K562 (cell line): ENCODE results near the gene ID2. TPM values are rescaled to one million over a fixed set of nuclear protein-coding genes. Genes with fewer than 3 reads are reported as not detected.

ENCODE experiments used
- ARHGAP35 ChIP-seq: fragments of 450-650 bp; IDR thresholded peaks from 2 replicates; pipeline ENCODE4 v1.6.1; 2018; ENCODE audit not compliant: partially characterized antibody
- ARID2 ChIP-seq: fragments of 450-650 bp; IDR thresholded peaks from 2 replicates; pipeline ENCODE4 v1.6.1; 2017; ENCODE audit warnings: antibody characterized with exemption, mild to moderate bottlenecking
- CBX3 ChIP-seq, 2 experiments: IDR thresholded peaks; 1 replicate in 1 of 2; 2 replicates in 1 of 2; pipeline ENCODE4 v1.6.1; 2012; ENCODE audit warnings: inconsistent platforms in 2 of 2, low read length in 2 of 2, borderline replicate concordance in 1 of 2, control low read depth in 1 of 2
- DPF2 ChIP-seq: fragments of 450-650 bp; IDR thresholded peaks from 2 replicates; pipeline ENCODE4 v1.6.1; 2016
- E4F1 ChIP-seq: fragments of 250-450 bp; sonication (Bioruptor Pico); IDR thresholded peaks from 2 replicates; pipeline ENCODE4 v1.5.0; 2021; ENCODE audit warnings: mild to moderate bottlenecking, borderline replicate concordance
- ELK3 ChIP-seq: fragments of 450-650 bp; formaldehyde crosslinking; IDR thresholded peaks from 2 replicates; pipeline ENCODE4 v1.4.0; 2020; ENCODE audit warnings: mild to moderate bottlenecking
- ETV1 ChIP-seq: fragments of 450-650 bp; conservative IDR thresholded peaks from 2 replicates; pipeline ENCODE4 v1.6.1; 2016; ENCODE audit warnings: missing genetic modification characterization, control low read depth, low read depth, missing compliant biosample characterization
- ILF3 ChIP-seq: fragments of 450-650 bp; IDR thresholded peaks from 2 replicates; pipeline ENCODE4 v1.6.1; 2018; ENCODE audit warnings: antibody characterized with exemption, mild to moderate bottlenecking, moderate library complexity, borderline replicate concordance
- KAT2B ChIP-seq: IDR thresholded peaks from one replicate; pipeline ENCODE4 v1.6.1; 2012; ENCODE audit warnings: low read depth, mild to moderate bottlenecking, control low read depth, inconsistent platforms, low read length, moderate library complexity
- KAT7 ChIP-seq: sonication (generic); formaldehyde crosslinking; IDR thresholded peaks from 2 replicates; pipeline ENCODE4 v1.8.0; 2022; ENCODE audit warnings: missing genetic modification reagents, mild to moderate bottlenecking, borderline replicate concordance
- MAFF ChIP-seq: IDR thresholded peaks from 2 replicates; pipeline ENCODE4 v1.6.1; 2012; ENCODE audit warnings: low read length, improper control_type of control experiment
- MAZ ChIP-seq, 2 experiments: fragments of 450-650 bp in 1 of 2; sonication (generic) in 1 of 2; formaldehyde crosslinking; IDR thresholded peaks in 1 of 2; conservative IDR thresholded peaks in 1 of 2; 2 replicates each; pipeline versions ENCODE4 v1.4.0 to v1.5.0; 2020; ENCODE audit warnings: mild to moderate bottlenecking in 1 of 2, missing genetic modification reagents in 1 of 2
- MNT ChIP-seq, 2 experiments: fragments of 450-650 bp; conservative IDR thresholded peaks; 2 replicates each; pipeline ENCODE4 v1.6.1; 2017; ENCODE audit warnings: mild to moderate bottlenecking in 2 of 2, moderate library complexity in 2 of 2
- PML ChIP-seq: IDR thresholded peaks from 2 replicates; pipeline ENCODE4 v1.6.1; 2012; ENCODE audit warnings: low read length, inconsistent platforms
- POLR2A ChIP-seq: fragments of 450-650 bp; conservative IDR thresholded peaks from 2 replicates; pipeline ENCODE4 v1.6.1; 2016
- SLC30A9 ChIP-seq: fragments of 250-450 bp; sonication (Bioruptor Pico); IDR thresholded peaks from 2 replicates; pipeline ENCODE4 v1.8.0; 2022; ENCODE audit warnings: mild to moderate bottlenecking, moderate library complexity
- SPI1 ChIP-seq: IDR thresholded peaks from 2 replicates; pipeline ENCODE4 v1.6.1; 2011; ENCODE audit warnings: low read depth, low read length, control low read depth, borderline replicate concordance
- VEZF1 ChIP-seq: fragments of 200-800 bp; sonication (Bioruptor generic); IDR thresholded peaks from 2 replicates; pipeline ENCODE4 v1.6.1; 2017; ENCODE audit warnings: missing genetic modification characterization, missing compliant biosample characterization
- ZC3H4 ChIP-seq: sonication (generic); formaldehyde crosslinking; IDR thresholded peaks from 2 replicates; pipeline ENCODE4 v1.9.0; 2021; ENCODE audit warnings: missing genetic modification reagents, borderline replicate concordance
- ZNF224 ChIP-seq: sonication (generic); formaldehyde crosslinking; IDR thresholded peaks from 2 replicates; pipeline ENCODE4 v1.8.0; 2022; ENCODE audit warnings: mild to moderate bottlenecking, missing genetic modification reagents
- ZNF347 ChIP-seq: fragments of 450-650 bp; formaldehyde crosslinking; IDR thresholded peaks from 2 replicates; pipeline ENCODE4 v1.4.0; 2020; ENCODE audit warnings: low read depth, mild to moderate bottlenecking, moderate library complexity
- polyA plus RNA-seq, 8 experiments: library from polyadenylated mRNA; depleted of rRNA in 4 of 8; stranded (reverse) in 5 of 8; unstranded in 3 of 8; fragments of >200 nt; fragmentation: Nextera tagmentation in 2 of 8; fragmentation: Illumina TruSeq in 1 of 8; extraction: Ambion mirVana in 2 of 8; extraction: Trizol in 1 of 8; gene quantifications; 2 replicates each; pipeline versions ENCODE4 v1.2.1 to v1.2.3, GENCODE V29; 2011 to 2014; ENCODE audit warnings: inconsistent platforms in 1 of 8, missing spikeins in 1 of 8
- total RNA-seq, 7 experiments: library from RNA; depleted of rRNA in 6 of 7; stranded (reverse); fragments of >200 nt in 6 of 7; fragmentation: Illumina TruSeq in 2 of 7; extraction: Trizol in 2 of 7; gene quantifications; 2 replicates each; pipeline versions ENCODE4 v1.2.1 to v1.2.3, GENCODE V29; 2011 to 2021; ENCODE audit warnings: low replicate concordance in 1 of 7

Gene ID2
- total and polyA plus RNA-seq, 9 of the 15 experiments (the other 6 are each of a cell fraction or from before 2014, with no cell fraction given), result 8.0 to 35.7 (median 16.6) TPM

- no peak for TF ChIP-seq ETV1 (tag)
- no peak; the same call in 1 of the 2 replicates for TF ChIP-seq PML
- TF ChIP-seq MAZ (CRISPR knock-in tag; conservative IDR thresholded peaks at IDR 0.05 in 1 of 2, IDR thresholded peaks at IDR 0.05 in 1 of 2), result 0 out of 4 replicates have a peak, but pooled peaks of 1 of the 2 experiments have one; percentile 15
- TF ChIP-seq VEZF1 (CRISPR knock-in tag), result no peak
- TF ChIP-seq ZC3H4 (CRISPR knock-in tag), result no peak
- no peak for TF ChIP-seq E4F1 (CRISPR knock-in tag)
- TF ChIP-seq SLC30A9 (CRISPR knock-in tag), result 0 out of 2 replicates have a peak, but pooled peaks have one; percentile 26
- TF ChIP-seq MAFF, result no peak
- TF ChIP-seq ARID2, result no peak
- TF ChIP-seq CBX3 (IDR thresholded peaks at IDR 0.05; ENCODE audit: borderline replicate concordance in 1 of 2, low read length in 2 of 2), result no peak
- no peak for TF ChIP-seq KAT2B
- peak; percentile 40; the same call in 1 of the 2 replicates for TF ChIP-seq POLR2A
- no peak for TF ChIP-seq ILF3
- TF ChIP-seq ARHGAP35, result no peak
- no peak for TF ChIP-seq ZNF224 (CRISPR knock-in tag)
- TF ChIP-seq MNT (conservative IDR thresholded peaks at IDR 0.05), result peak; percentile 77 to 81
- no peak; the same call in 1 of the 2 replicates for TF ChIP-seq KAT7 (CRISPR knock-in tag)
- no peak for TF ChIP-seq ELK3 (CRISPR knock-in tag)
- no peak for TF ChIP-seq DPF2
- TF ChIP-seq SPI1, result no peak
- no peak for TF ChIP-seq ZNF347 (CRISPR knock-in tag)
Observed at GRCh38 chr2:8684878-8685696, 3.2 kb downstream of the ID2 start (continued).
